Chondrocyte (in vitro differentiated cells): Measurements from ENCODE around the gene CYP4Z1. TPM values are rescaled to one million over a fixed set of nuclear protein-coding genes. Genes with fewer than 3 reads are reported as not detected.
"Not testable (repeated sequence)": the region's sequence is repeated elsewhere in the genome, so short reads cannot be mapped to it uniquely, and the experiment has no call there.

Experiments
- DNase-seq: peaks from one replicate; pipeline ENCODE4 v3.0.0; 2021; ENCODE audit warnings: mixed read lengths, low spot score
- H3K27ac Mint-ChIP-seq: one replicate; pipeline ENCODE4 v1.8.0; 2021; ENCODE audit warnings: mild to moderate bottlenecking, moderate library complexity, mixed read lengths; ENCODE audit not compliant: unreplicated experiment
- H3K27me3 Mint-ChIP-seq: 2 replicates; pipeline ENCODE4 v1.8.0; 2021; ENCODE audit warnings: low read depth, mixed read lengths
- H3K36me3 Mint-ChIP-seq: 2 replicates; pipeline ENCODE4 v1.8.0; 2021; ENCODE audit warnings: low read depth, mixed read lengths
- H3K4me1 Mint-ChIP-seq: 2 replicates; pipeline ENCODE4 v1.8.0; 2021; ENCODE audit warnings: low read depth, mild to moderate bottlenecking, mixed read lengths
- H3K4me3 Mint-ChIP-seq: one replicate; pipeline ENCODE4 v1.8.0; 2021; ENCODE audit warnings: mild to moderate bottlenecking, moderate library complexity, mixed read lengths; ENCODE audit not compliant: unreplicated experiment
- H3K9me3 Mint-ChIP-seq: 2 replicates; pipeline ENCODE4 v1.8.0; 2021; ENCODE audit warnings: low read depth, mixed read lengths
- total RNA-seq: library from RNA; stranded (reverse); gene quantifications from 3 replicates; pipeline ENCODE4 v1.2.1, GENCODE V29; 2021
- TF ChIP-seq, protein P1 (sequence below): fragments of 200-600 bp; sonication (generic); IDR thresholded peaks from 2 replicates; pipeline ENCODE4 v1.5.0; 2021; ENCODE audit warnings: antibody characterized with exemption, mild to moderate bottlenecking, moderate library complexity

CYP4Z1 gene
- total RNA-seq, 1 donor from 2014 or later = not detected

DNA sequence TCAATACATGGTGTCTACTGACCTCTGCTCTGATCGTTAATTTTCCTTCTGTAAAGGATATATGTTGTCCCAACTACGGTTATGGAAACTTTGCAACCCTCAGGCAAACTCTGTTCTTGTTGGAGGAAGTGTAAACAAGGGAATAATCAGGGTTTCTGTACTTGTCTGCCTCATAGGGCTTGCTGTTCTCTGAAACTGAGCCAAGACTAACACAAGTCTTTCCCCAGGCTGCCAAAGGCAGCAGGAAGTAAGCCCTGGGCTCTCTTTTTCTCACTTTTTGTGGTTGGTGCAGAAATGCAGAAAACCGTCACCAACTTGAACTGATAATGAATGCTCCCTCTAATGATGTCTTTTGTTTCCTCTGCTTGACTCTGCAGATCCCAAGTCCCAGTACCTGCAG, 36.0 kb upstream of the CYP4Z1 start:
- Mint-ChIP-seq H3K4me3 (no peak overlapping the region), H3K27me3 (peaks cover 9% of the 10 kb centered on the region), H3K4me1 (peaks cover 30% of the 10 kb centered on the region), H3K36me3 (no peaks in the 10 kb centered on the region), H3K9me3 (no peaks in the 10 kb centered on the region), H3K27ac (no peak overlapping the region)
- TF ChIP-seq, protein P1, sequence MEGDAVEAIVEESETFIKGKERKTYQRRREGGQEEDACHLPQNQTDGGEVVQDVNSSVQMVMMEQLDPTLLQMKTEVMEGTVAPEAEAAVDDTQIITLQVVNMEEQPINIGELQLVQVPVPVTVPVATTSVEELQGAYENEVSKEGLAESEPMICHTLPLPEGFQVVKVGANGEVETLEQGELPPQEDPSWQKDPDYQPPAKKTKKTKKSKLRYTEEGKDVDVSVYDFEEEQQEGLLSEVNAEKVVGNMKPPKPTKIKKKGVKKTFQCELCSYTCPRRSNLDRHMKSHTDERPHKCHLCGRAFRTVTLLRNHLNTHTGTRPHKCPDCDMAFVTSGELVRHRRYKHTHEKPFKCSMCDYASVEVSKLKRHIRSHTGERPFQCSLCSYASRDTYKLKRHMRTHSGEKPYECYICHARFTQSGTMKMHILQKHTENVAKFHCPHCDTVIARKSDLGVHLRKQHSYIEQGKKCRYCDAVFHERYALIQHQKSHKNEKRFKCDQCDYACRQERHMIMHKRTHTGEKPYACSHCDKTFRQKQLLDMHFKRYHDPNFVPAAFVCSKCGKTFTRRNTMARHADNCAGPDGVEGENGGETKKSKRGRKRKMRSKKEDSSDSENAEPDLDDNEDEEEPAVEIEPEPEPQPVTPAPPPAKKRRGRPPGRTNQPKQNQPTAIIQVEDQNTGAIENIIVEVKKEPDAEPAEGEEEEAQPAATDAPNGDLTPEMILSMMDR = no peak
- DNase-seq = no peak

DNA sequence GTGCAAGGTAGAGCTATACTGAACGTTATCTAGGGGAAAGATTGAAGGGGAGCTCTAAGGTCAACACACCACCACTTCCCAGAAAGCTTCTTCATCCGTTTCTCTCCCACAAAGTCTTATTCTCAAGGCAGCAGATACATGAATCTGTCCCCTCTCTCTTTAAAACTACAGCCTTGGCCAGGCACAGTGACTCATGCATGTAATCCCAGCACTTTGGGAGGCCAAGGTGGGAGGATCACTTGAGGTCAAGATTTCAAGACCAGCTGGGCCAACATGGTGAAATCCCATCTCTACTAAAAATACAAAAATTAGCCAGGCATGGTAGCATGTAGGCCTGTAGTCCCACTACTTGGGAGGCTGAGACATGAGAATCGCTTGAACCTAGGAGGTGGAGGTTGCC, 35.4 kb upstream of the CYP4Z1 start:
- no peaks in the 10 kb centered on the region for H3K9me3 Mint-ChIP-seq

DNA sequence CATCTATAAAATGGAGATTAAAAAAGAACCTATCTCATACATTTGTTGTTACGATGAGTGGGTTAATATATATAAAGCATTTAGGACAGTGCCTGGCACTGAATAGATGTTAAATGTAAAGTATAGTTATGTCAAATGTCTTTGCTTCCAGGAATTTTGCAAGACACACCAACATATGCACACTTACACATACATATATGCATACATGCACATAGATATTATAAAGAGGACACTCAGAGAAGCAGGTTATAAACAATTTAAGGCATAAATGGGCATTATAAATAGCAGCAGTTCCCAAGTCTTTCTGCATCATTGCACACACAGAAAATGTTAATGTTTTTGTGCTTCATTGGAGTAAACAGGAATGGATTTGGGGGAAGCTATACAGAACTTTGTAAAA, 30.3 kb upstream of the CYP4Z1 start:
- no peaks in the 10 kb centered on the region for H3K36me3 Mint-ChIP-seq
- H3K27me3 Mint-ChIP-seq = peaks cover 14% of the 10 kb centered on the region
- no peak for DNase-seq
- TF ChIP-seq, protein P1 = no peak
- no peak overlapping the region for H3K27ac Mint-ChIP-seq
- peaks cover 6% of the 10 kb centered on the region for H3K4me1 Mint-ChIP-seq
- H3K4me3 Mint-ChIP-seq = no peak overlapping the region
- no peaks in the 10 kb centered on the region for H3K9me3 Mint-ChIP-seq

More for the DNA sequence above, 35.4 kb upstream of the CYP4Z1 start:
- TF ChIP-seq, protein P1 = no peak
- H3K27me3 Mint-ChIP-seq = peaks cover 9% of the 10 kb centered on the region
- no peaks in the 10 kb centered on the region for H3K36me3 Mint-ChIP-seq
- DNase-seq = no peak
- H3K27ac Mint-ChIP-seq = peak overlapping the region; percentile 34
- peaks cover 30% of the 10 kb centered on the region for H3K4me1 Mint-ChIP-seq
- no peak overlapping the region for H3K4me3 Mint-ChIP-seq

DNA sequence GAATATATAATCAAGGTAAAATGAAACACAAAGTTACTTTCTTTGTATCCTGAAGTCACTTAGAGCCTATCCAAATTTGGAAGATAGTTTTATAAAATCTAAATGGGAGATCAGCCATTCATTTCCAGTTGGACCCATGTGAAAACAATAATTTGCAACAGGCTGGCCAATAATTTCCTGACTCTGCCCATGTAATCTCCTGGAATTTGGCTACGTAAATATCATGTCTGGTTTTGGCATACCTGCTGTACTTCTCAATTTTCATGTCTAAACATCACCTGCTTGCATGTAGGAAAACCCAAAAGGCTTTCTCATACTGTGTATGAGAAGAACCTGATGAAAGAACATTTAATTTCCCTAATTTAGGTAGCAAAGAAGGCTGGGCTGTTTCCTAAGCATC, 7.7 kb upstream of the CYP4Z1 start:
- peaks cover 18% of the 10 kb centered on the region for H3K9me3 Mint-ChIP-seq
- DNase-seq = no peak
- no peaks in the 10 kb centered on the region for H3K36me3 Mint-ChIP-seq
- H3K4me1 Mint-ChIP-seq = no peaks in the 10 kb centered on the region
- no peak overlapping the region for H3K4me3 Mint-ChIP-seq
- TF ChIP-seq, protein P1 = no peak
- H3K27me3 Mint-ChIP-seq = peaks cover 22% of the 10 kb centered on the region
- H3K27ac Mint-ChIP-seq = no peak overlapping the region

DNA sequence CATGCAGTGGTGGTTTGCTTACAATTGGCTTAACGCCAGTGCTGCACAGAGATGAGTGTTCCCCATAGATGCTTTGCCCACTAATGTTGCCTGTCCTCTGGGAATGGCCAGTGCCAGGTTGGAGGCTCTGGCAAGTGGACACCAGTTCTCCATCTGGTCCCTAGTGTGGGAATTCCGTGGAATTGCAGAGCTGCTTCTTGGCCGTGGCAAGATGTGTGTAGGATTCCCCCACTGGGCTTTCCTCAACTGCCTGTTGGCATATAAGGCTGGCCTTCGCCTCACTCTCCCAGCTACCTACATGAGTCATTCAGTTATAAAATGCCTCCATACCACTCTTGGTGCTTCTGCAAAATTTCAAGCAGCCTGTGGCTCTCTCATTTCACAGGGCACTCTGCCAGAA, 2.0 kb downstream of the CYP4Z1 start:
- peaks cover 28% of the 10 kb centered on the region for H3K27me3 Mint-ChIP-seq
- not testable (repeated sequence) for H3K27ac Mint-ChIP-seq, H3K4me3 Mint-ChIP-seq, H3K9me3 Mint-ChIP-seq, H3K36me3 Mint-ChIP-seq, H3K4me1 Mint-ChIP-seq, DNase-seq

DNA sequence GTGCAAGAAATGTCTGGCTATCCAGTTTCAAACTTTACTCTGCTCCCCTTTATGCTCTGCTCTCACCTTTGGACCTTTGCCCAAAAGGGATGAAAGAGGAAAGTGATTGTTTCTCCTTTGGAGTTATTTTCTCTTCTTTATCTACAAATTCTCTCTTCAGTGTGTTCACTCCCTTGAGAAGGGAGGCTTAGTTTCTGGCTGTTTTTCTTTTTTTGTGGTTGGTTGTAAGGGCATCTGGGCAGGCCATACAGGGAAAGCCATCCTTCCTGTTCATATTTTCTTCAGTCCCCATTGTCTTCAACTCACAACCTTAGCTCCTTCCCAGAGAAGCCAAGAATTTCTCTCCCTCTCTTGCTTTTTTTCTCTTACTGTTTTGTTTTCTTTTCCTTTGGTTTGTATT, 2.5 kb downstream of the CYP4Z1 start:
- H3K4me1 Mint-ChIP-seq, H3K36me3 Mint-ChIP-seq, H3K9me3 Mint-ChIP-seq, DNase-seq, H3K4me3 Mint-ChIP-seq, H3K27ac Mint-ChIP-seq: not testable (repeated sequence)
- H3K27me3 Mint-ChIP-seq = peaks cover 28% of the 10 kb centered on the region
